Sciatic nerve (tissue), 2 donors: ENCODE measurements around the gene TERB2. TPM values are rescaled to one million over a fixed set of nuclear protein-coding genes. Genes with fewer than 3 reads are reported as not detected.
"Not testable (repeated sequence)": the region's sequence is repeated elsewhere in the genome, so short reads cannot be mapped to it uniquely, and the experiment has no call there.

Experiments
- ATAC-seq: fragments of 200-7000 bp; cut with Tn5 transposase; one replicate; pipeline ENCODE4 v1.9.1; 2020; ENCODE audit warnings: mild to moderate bottlenecking, moderate library complexity
- DNase-seq: peaks from one replicate; pipeline ENCODE4 v3.0.0-alpha.2; 2020; ENCODE audit warnings: low spot score
- intact Hi-C: fragments of 100-400 bp; cut with DNase I; formaldehyde crosslinking; loops from one replicate; pipeline ENCODE4 v1.14.2; 2022
- total RNA-seq: library from RNA; stranded (reverse); fragmentation: NEBNext Ultra II Directional; extraction: Animal tissue kit (Norgen Biotek cat#: 25700); gene quantifications from one replicate; pipeline ENCODE4 v1.2.1, GENCODE V29; 2021
- donor health status: DM: no; HTN: no; CAD: no.
- donor health status: DM: no; HTN: no; CAD: no.

Gene TERB2, protein sequence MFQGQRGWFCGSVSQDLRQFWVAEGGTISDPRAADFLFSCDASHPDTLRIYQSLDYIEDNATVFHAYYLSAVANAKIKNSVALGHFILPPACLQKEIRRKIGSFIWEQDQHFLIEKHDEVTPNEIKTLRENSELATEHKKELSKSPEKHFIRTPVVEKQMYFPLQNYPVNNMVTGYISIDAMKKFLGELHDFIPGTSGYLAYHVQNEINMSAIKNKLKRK
- total RNA-seq, result not detected

DNA sequence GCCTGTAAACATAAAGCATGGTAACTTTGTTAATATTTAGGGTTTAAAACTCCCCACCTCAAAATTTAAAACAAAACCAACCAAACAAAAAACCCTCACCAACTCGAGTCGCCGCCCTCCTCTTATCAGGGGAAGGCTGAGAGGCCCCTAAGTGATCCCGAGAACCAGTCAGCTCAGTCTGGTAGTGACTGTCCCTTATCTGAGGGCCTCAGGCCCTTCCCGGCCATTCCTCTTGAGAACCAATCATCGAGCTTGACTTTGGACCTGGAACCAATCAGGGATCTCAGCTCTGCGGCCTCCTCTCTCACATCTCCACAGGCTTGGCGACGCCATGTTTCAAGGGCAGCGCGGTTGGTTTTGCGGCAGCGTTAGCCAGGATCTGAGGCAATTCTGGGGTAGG lies at the start of gene TERB2:
TERB2 (plus strand) TSS at position 300 of the 400 bp plus-strand sequence; CDS start at position 332, 32 bp downstream.
- ATAC-seq, result no peak
- no peak for DNase-seq
- intact Hi-C loops, result no loop called here

DNA sequence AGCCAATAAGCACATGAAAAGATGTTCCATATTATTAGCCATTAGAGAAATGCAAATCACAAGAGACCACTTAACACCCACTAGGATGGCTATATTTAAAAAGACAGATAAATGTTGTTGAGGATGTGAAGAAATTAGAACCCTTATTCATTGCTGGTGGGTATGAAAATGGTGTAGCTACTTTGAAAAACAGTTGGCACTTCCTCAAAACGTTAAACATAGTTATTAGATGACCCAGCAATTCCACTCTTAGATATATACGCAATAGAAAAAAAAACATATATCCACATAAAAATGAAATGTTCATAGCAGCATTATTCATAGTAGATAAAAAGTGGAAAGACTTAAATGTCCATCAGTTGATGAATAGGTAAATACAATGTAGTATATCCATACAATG lies 47.1 kb upstream of the TERB2 start:
- no peak for DNase-seq
- no peak for ATAC-seq
- intact Hi-C loops, result no loop called here

DNA sequence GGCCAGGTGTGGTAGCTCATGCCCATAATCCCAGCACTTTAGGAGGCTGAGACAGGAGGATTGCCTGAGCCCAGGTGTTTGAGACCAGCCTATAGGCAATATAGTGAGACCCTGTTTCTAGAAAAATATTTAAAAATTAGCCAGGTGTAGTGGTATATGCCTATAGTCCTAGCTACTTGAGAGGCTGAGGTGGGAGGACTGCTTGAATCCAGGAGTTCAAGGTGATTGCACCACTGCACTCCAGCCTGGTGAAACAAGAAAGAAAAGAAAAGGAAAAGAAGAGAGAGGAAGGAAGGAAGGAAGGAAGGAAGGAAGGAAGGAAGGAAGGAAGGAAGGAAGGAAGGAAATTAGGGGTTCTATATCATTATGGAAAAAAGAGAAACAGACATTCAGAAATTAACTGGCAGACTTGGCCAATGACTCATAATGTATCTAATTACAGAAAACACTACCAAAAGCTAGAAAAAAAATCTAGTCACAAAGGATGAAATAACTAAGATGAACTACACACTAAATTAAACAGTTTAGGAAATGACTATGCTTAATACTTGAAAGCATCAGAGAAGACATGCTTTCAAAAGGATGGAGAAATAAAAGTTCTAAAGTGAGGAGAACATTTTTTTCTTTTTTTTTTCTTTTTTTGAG lies 45.4 kb upstream of the TERB2 start:
- intact Hi-C loops, result no loop called here
- no peak for ATAC-seq
- no peak for DNase-seq

GRCh38 chr15:44912186-44912585 lies 44.3 kb upstream of the TERB2 start:
- DNase-seq, ATAC-seq, intact Hi-C loops: not testable (repeated sequence)

DNA sequence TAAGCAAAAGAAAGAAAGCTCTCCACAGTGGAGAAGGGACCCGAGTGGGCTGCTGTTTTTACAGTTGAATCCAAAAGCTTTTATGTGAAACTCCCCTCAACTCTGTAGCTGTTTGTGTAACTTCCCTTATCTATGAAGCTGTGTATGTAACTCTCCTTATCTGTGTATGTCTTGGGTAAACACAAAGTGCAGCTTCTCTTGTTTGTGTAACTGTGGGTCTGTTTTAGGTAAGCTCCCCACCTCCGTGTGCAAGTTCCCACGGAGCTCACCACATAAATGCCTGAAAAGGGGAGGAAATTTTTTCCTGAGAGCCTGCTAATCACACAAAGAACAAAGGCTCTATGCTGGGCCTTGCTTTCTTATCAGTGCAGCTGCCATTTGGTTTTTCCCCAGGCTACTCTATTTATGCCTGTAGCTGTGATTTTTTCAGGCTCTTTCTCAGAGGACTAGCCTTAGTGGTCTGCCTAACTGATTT lies 43.5 kb upstream of the TERB2 start:
- ATAC-seq, intact Hi-C loops, DNase-seq: not testable (repeated sequence)

- no peak for DNase-seq
- intact Hi-C loops, result no loop called here
- no peak for ATAC-seq
Measured at GRCh38 chr15:44918136-44918535, 38.4 kb upstream of the TERB2 start.

DNA sequence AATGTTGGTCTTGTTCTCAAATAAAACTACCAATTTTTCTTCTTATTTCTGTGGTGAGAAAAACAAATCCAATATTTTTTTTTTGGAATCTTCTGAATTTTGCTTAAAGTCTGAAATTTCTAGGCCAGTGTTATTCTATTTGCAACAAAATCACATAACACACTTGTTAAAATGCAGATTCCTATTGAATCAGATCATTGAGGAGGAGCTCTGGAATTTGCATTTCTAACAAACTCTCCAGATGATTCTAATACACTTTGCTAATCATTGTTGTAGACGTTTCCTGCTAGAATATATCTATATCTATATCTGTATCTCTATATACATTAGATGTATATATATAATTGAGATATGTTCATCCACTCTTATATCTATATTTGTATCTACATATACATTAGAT lies 27.8 kb upstream of the TERB2 start:
- intact Hi-C loops, ATAC-seq: not testable (repeated sequence)

GRCh38 chr15:44930283-44930682 lies 26.2 kb upstream of the TERB2 start:
- intact Hi-C loops, DNase-seq, ATAC-seq: not testable (repeated sequence)

More for the DNA sequence above, 27.8 kb upstream of the TERB2 start:
- not testable (repeated sequence) for DNase-seq

DNA sequence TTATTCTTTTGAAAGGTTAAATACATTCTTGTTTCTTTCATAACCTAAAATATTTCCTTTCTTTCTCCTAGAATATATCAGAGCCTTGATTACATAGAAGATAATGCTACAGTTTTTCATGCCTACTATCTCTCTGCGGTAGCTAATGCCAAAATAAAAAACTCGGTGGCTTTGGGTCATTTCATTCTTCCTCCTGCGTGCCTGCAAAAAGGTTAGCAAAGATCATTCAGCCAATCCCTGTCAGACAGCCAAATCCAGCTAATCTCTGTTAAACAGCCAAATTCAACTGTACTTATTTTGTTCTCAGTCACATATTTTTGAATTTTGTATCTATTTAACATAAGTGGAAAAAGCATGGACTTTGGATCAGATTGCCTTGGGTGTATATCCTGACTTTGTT lies 1.8 kb downstream of the TERB2 start:
- DNase-seq, ATAC-seq, intact Hi-C loops: not testable (repeated sequence)

- intact Hi-C loops, result no loop called here
- DNase-seq, result no peak
- ATAC-seq, result no peak
Measured at GRCh38 chr15:44968475-44968874, 12.0 kb downstream of the TERB2 start.

DNA sequence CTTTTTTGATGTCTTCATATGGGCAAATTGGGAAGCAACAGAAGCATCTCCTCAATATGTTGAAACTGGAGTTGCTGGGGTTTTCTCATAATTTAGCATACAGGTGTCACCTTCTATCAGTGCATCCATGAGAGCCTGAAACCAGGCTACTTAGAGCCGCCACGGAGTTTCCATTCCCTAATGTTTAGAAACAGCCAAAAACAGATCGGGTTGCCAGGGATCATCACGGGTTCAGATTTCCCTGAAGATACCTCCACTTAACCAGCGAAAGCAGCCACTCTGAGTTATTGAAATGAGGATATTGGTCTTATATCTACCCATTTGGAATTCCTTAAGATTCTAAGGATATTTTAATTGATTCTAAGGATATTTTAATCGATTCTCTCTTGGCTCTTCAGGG lies 14.5 kb downstream of the TERB2 start:
- ATAC-seq, result no peak
- intact Hi-C loops, result no loop called here
- DNase-seq, result no peak

DNA sequence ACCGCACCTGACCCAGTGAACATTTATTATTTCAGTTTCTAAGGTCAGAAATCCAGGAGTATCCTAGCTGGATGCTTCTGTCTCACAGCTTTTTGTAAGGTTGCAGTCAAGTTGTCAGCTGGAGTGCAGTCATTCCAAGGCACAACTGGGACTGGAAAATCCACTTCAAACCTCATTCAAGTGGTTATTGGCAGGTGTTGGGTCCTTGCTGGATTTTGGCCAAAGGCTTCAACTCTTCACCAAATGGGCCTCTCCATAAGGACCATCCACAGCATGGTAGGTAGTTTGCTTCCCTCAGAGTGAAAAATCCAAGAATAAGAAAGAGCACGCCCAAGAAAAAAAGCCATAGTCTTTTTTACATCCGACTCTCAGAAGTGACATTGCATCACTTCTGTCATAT lies 19.7 kb downstream of the TERB2 start:
- DNase-seq, ATAC-seq, intact Hi-C loops: not testable (repeated sequence)

DNA sequence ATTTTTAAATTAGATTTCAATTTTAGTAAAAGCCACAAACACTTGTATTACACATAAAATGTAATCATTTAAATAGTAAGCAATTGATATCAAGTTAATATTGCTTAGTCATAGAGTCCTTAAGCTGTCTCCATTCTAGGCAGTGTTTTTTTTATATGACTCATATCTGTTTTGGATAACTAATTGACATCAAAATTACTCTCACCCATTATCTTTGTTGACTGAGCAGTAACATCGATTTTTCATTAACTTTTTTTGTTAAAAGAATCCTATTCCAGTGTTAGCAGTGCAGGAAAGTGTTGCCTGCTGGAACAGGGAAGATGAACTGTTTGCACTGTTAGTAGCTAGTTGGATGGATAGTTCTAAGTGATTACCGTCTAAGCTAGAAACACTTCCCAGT lies 21.3 kb downstream of the TERB2 start:
- intact Hi-C loops, DNase-seq, ATAC-seq: not testable (repeated sequence)

- DNase-seq, ATAC-seq, intact Hi-C loops: not testable (repeated sequence)
Measured at GRCh38 chr15:44979617-44980339, 23.3 kb downstream of the TERB2 start.

- intact Hi-C loops, ATAC-seq, DNase-seq: not testable (repeated sequence)
Measured at GRCh38 chr15:44984144-44984543, 27.7 kb downstream of the TERB2 start.

- DNase-seq, ATAC-seq, intact Hi-C loops: not testable (repeated sequence)
Measured at GRCh38 chr15:44986346-44987055, 30.0 kb downstream of the TERB2 start.

- intact Hi-C loops, ATAC-seq: not testable (repeated sequence)
Measured at GRCh38 chr15:44987711-44988110, 31.2 kb downstream of the TERB2 start.

DNA sequence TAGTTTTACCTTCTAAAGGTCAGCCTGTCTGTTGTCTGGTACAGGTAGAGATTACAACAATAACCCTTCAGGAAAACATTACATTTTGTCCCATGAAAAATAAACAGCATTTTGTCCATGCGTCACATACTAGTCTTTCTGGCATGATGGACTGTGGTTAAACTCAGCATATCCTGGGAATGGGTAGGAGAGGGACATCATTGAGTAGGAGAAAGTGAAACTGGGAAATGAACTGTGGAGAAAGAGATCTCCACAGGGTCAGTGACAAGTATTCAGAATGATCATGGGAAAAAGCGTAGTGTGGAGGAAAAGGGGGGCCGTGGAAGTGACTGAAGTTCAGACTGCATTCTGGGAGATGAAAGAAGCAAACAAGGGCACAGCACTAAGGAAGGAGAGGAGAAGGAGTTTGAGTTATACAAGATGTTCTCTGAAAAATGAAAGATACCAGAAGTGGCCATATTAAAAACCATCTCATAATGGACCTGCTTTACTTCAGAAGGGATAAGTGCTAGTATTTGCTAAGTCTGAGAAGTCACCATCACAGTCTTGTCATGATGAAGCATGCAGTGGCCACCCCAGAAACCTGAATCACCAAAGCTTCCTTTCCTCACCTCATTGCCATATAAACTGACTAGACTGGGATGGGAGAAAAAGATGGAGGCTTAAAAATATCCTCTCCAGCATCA lies 31.8 kb downstream of the TERB2 start:
- ATAC-seq, DNase-seq, intact Hi-C loops: not testable (repeated sequence)

More at GRCh38 chr15:44987711-44988110, 31.2 kb downstream of the TERB2 start:
- not testable (repeated sequence) for DNase-seq
